ENCODE data around the gene NUP214. TPM values are rescaled to one million over a fixed set of nuclear protein-coding genes. Genes with fewer than 3 reads are reported as not detected.

The NUP214 gene
- total RNA-seq, 2 experiments from 2014 or later = 19.7 to 69.6 TPM

DNA sequence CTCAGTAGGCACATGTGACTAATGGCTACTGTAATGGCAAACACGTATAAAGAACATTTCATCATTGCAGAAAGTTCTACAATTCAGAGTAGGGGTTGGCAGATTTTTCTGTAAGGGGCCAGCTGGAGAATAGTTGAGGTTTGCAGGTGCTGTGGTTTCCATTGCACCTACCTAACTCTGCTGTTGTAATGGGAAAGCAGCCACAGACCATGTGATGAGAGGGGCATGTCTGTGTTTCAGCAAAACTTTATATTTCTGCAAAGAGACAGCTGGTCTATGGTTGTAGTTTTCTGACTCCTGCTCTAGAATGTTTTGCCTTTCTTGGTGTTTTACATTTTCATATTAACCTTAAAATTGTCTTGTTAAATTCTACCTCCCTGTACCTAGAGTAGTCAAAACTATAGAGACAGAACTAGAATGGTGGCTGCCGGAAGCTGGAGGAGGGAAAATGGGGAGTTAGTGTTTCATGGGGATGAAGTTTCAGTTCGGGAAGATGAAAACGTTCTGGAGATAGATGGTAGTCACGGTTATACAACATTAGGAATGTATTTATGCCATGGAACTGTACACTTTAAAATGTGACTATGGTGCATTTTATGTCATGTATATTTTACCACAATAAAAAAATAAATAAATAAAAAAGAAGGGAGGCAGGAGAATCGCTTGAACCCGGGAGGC lies 44.3 kb downstream of the NUP214 start:
- peaks cover 73% of the 10 kb centered on the region for H3K36me3 ChIP-seq (ENCODE audit: insufficient read depth, low read length)
- H3K9me2 ChIP-seq (ENCODE audit: insufficient read depth, low read length) = no peaks in the 10 kb centered on the region
- no peak for TF ChIP-seq EZH2phosphoT487 (IDR thresholded peaks at IDR 0.05; ENCODE audit: borderline replicate concordance, low read depth, low read length)
- TF ChIP-seq CTCF (conservative IDR thresholded peaks at IDR 0.05; ENCODE audit: low read length) = no peak
- ChIA-PET CTCF (ENCODE audit: unreplicated experiment) (no interaction called here), POLR2A (interaction anchor here (0.6 kb wide), 1 partner anchor 10 kb away, joined by 3 read pairs; no protein-coding TSS in a partner anchor)
- H3K79me2 ChIP-seq (ENCODE audit: insufficient read depth, low read depth, low read length) = no peaks in the 10 kb centered on the region
- H3K4me2 ChIP-seq (ENCODE audit: low read length) = no peak overlapping the region
- H2AFZ ChIP-seq (ENCODE audit: low read length) = no peak overlapping the region
- no peaks in the 10 kb centered on the region for H4K20me1 ChIP-seq (ENCODE audit: insufficient read depth, low read length)
- no peak overlapping the region for H3K4me3 ChIP-seq (ENCODE audit: low read depth, low read length, poor library complexity, severe bottlenecking)
- BruUV-seq (replicated peaks) = no TSS peak
- H3K27ac ChIP-seq (ENCODE audit: low read depth, low read length, poor library complexity, severe bottlenecking) = no peak overlapping the region
- H3K9me3 ChIP-seq (ENCODE audit: low read length) = no peaks in the 10 kb centered on the region
- no peaks in the 10 kb centered on the region for H3K4me1 ChIP-seq (ENCODE audit: insufficient read depth, low read length, poor library complexity, severe bottlenecking)
- intact Hi-C loops (cut with micrococcal nuclease; ENCODE audit: unreplicated experiment) = loop anchor here (2.0 kb wide), 1 partner anchor 33 kb away; no protein-coding TSS in a partner anchor
- DNase-seq (ENCODE audit: low spot score) = no peak

DNA sequence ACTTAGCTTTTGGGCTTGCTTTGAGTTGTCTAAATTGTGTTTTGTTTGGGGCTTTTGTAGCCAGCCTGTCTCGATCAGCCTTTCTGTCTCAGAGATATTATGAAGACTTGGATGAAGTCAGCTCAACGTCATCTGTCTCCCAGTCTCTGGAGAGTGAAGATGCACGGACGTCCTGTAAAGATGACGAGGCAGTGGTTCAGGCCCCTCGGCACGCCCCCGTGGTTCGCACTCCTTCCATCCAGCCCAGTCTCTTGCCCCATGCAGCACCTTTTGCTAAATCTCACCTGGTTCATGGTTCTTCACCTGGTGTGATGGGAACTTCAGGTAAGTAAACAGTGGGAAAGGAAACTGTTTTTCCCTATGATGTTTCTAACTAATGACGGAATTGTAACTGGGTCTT lies 48.6 kb downstream of the NUP214 start:
- Histone ChIP-seq H3K79me2 (ENCODE audit: insufficient read depth, low read depth, low read length) (no peaks in the 10 kb centered on the region), H3K27ac (ENCODE audit: low read depth, low read length, poor library complexity, severe bottlenecking) (no peak overlapping the region), H3K9me2 (ENCODE audit: insufficient read depth, low read length) (no peaks in the 10 kb centered on the region), H2AFZ (ENCODE audit: low read length) (no peak overlapping the region), H3K9me3 (ENCODE audit: low read length) (no peaks in the 10 kb centered on the region), H3K4me3 (ENCODE audit: low read depth, low read length, poor library complexity, severe bottlenecking) (no peak overlapping the region), H3K36me3 (ENCODE audit: insufficient read depth, low read length) (peaks cover 77% of the 10 kb centered on the region), H3K4me1 (ENCODE audit: insufficient read depth, low read length, poor library complexity, severe bottlenecking) (peaks cover 16% of the 10 kb centered on the region), H3K4me2 (ENCODE audit: low read length) (no peak overlapping the region), H4K20me1 (ENCODE audit: insufficient read depth, low read length) (no peaks in the 10 kb centered on the region)
- BruUV-seq (replicated peaks) = no TSS peak
- intact Hi-C loops (cut with micrococcal nuclease; ENCODE audit: unreplicated experiment) = no loop called here
- POLR2A ChIA-PET = interaction anchor here (0.6 kb wide), 1 partner anchor 98 kb away, joined by 3 read pairs; no protein-coding TSS in a partner anchor
- no peak for TF ChIP-seq EZH2phosphoT487 (IDR thresholded peaks at IDR 0.05; ENCODE audit: borderline replicate concordance, low read depth, low read length)
- no peak for TF ChIP-seq CTCF (conservative IDR thresholded peaks at IDR 0.05; ENCODE audit: low read length)
- no peak for DNase-seq (ENCODE audit: low spot score)
- CTCF ChIA-PET (ENCODE audit: unreplicated experiment) = interaction anchor here (0.5 to 0.6 kb wide), 2 partner anchors 18 to 305 kb away, joined by 3 read pairs; no protein-coding TSS in a partner anchor

- Histone ChIP-seq H3K79me2 (ENCODE audit: insufficient read depth, low read depth, low read length) (no peaks in the 10 kb centered on the region), H3K4me3 (ENCODE audit: low read depth, low read length, poor library complexity, severe bottlenecking) (no peak overlapping the region), H2AFZ (ENCODE audit: low read length) (no peak overlapping the region), H3K4me2 (ENCODE audit: low read length) (no peak overlapping the region), H3K4me1 (ENCODE audit: insufficient read depth, low read length, poor library complexity, severe bottlenecking) (peaks cover 24% of the 10 kb centered on the region), H3K36me3 (ENCODE audit: insufficient read depth, low read length) (peaks cover 84% of the 10 kb centered on the region), H3K9me2 (ENCODE audit: insufficient read depth, low read length) (no peaks in the 10 kb centered on the region), H3K9me3 (ENCODE audit: low read length) (no peaks in the 10 kb centered on the region), H3K27ac (ENCODE audit: low read depth, low read length, poor library complexity, severe bottlenecking) (no peak overlapping the region), H4K20me1 (ENCODE audit: insufficient read depth, low read length) (no peaks in the 10 kb centered on the region)
- CTCF ChIA-PET (ENCODE audit: unreplicated experiment) = no interaction called here
- no TSS peak for BruUV-seq (replicated peaks)
- no peak for DNase-seq (ENCODE audit: low spot score)
- intact Hi-C loops (cut with micrococcal nuclease; ENCODE audit: unreplicated experiment) = no loop called here
- TF ChIP-seq EZH2phosphoT487 (IDR thresholded peaks at IDR 0.05; ENCODE audit: borderline replicate concordance, low read depth, low read length) = no peak
- TF ChIP-seq CTCF (conservative IDR thresholded peaks at IDR 0.05; ENCODE audit: low read length) = no peak
- POLR2A ChIA-PET = no interaction called here
Measured at GRCh38 chr9:131174681-131175239, 49.4 kb downstream of the NUP214 start.

All from OCI-LY7 (cell line).